Ovary (tissue), 9 donors: ENCODE measurements around the gene RAB29. TPM values are rescaled to one million over a fixed set of nuclear protein-coding genes. Genes with fewer than 3 reads are reported as not detected.

ENCODE experiments used
- DNase-seq, 5 donors: peaks; one replicate each; pipeline ENCODE4 v3.0.0-alpha.2; 2019 to 2020
- H3K27ac ChIP-seq, 2 donors: fragments of 200-600 bp; one replicate each; pipeline versions ENCODE4 v1.5.1 to v1.8.0; 2019 to 2022
- H3K27me3 ChIP-seq: fragments of 200-600 bp; one replicate; pipeline ENCODE4 v1.8.0; 2022
- H3K36me3 ChIP-seq: fragments of 200-600 bp; sonication (generic); one replicate; pipeline ENCODE4 v1.5.1; 2019
- H3K4me1 ChIP-seq: one replicate; pipeline ENCODE4 v1.8.1; 2013; ENCODE audit warnings: mild to moderate bottlenecking, moderate library complexity; ENCODE audit not compliant: insufficient read depth
- H3K4me3 ChIP-seq: fragments of 200-600 bp; sonication (generic); one replicate; pipeline ENCODE4 v1.5.1; 2017
- H3K9me3 ChIP-seq, 2 donors: fragments of 200-600 bp in 1 of 2; sonication (generic) in 1 of 2; one replicate each; pipeline versions ENCODE4 v1.5.1 to v1.8.1; 2013 to 2019; ENCODE audit warnings: mild to moderate bottlenecking in 1 of 2, moderate library complexity in 1 of 2
- CTCF ChIP-seq, 3 donors: fragments of 450-650 bp in 2 of 3; fragments of 200-600 bp in 1 of 3; IDR thresholded peaks; one replicate each; pipeline versions ENCODE4 v1.5.1 to v1.8.0; 2016 to 2022; ENCODE audit warnings: antibody characterized with exemption in 3 of 3, mild to moderate bottlenecking in 1 of 3
- EP300 ChIP-seq: sonication (generic); formaldehyde crosslinking; IDR thresholded peaks from one replicate; pipeline ENCODE4 v1.6.1; 2017; ENCODE audit warnings: antibody characterized with exemption
- POLR2A ChIP-seq: fragments of 450-650 bp; IDR thresholded peaks from one replicate; pipeline ENCODE4 v1.6.1; 2017; ENCODE audit warnings: antibody characterized with exemption, mild to moderate bottlenecking, moderate library complexity
- whole genome bisulfite sequencing, 3 donors: extraction: QIAGEN DNeasy Blood & Tissue Kit in 1 of 3; methylation state at CpG; one replicate each; pipeline versions ENCODE4 v1.1.5 to v1.1.7; 2013 to 2017; 5-methylcytosine and 5-hydroxymethylcytosine counted together
- intact Hi-C, 4 donors: fragments of 100-400 bp; cut with DNase I; formaldehyde crosslinking; loops; one replicate each; pipeline versions ENCODE4 v1.11.0 to v1.15.1; 2022 to 2023
- polyA plus RNA-seq, 2 donors: library from polyadenylated mRNA; stranded (reverse); fragments of 200-250 nt in 1 of 2; fragments of 350-450 nt in 1 of 2; fragmentation: Illumina TruSeq in 1 of 2; extraction: RNeasy Lipid Tissue Mini Kit (QIAGEN cat#74804) in 1 of 2; gene quantifications; one replicate each; pipeline ENCODE4 v1.2.3, GENCODE V29; 2013 to 2014
- total RNA-seq, 7 donors: library from RNA; depleted of rRNA in 2 of 7; stranded (reverse); fragments of >200 nt in 2 of 7; fragmentation: NEBNext Ultra II Directional in 3 of 7; extraction: Animal tissue kit (Norgen Biotek cat#: 25700) in 3 of 7; gene quantifications; one replicate each; pipeline versions ENCODE4 v1.1.0 to v1.2.4, GENCODE V29; 2016 to 2023
- donor health status: DM: no; HTN: no; CAD: no; lungs with moderate emphysema.
- donor health status: DM: no; HTN: no; CAD: no.
- donor health status: Bipolar disorder and iron deficiency.
- donor health status: DM: yes; HTN: yes; CAD: no.
- donor health status: DM: no; HTN: no; CAD: no.
- donor health status: DM: yes; HTN: yes; CAD: no.

Gene RAB29
- total and polyA plus RNA-seq, 9 donors, result 7.2 to 16.4 (median 10.1) TPM

DNA sequence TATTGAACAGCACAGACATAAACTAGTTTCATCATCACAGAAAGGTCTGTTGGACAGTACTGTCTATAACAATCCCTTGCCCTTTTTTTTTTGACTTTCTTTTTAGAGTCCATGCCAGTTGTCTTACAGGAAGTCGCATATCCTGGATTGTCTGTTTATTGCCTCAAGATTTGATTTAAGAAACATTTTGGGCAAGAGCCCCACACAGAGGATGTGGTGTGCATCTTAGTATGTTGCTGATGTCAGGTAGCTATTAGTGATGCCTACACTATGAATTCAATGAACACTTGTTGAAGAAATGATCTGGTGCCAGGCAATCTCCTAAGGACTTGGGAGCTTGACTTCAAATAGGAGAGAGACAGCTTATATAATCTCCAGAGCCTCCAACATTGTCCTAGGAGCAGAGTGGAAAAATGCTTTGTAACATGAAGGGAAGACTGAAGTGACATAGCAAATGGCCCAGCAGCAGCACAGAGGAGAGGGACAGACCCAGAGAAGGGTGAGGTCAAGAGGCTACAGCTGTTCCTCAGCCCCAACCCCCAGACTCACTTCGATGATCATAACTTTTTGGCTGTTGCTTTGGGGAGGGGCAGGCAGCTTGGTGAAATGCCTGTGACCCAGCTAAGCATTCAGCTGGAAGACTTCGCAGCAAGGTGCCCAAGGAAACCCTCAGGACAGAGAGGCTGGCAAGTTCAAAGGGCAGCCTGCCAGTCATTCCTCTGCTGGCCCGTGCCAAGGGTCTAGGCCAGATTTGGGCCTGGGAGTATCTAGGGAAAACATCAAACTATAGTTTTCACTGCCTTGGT lies 7.5 kb upstream of the RAB29 start:
- H3K4me3 ChIP-seq, result no peak overlapping the region
- TF ChIP-seq EP300, result no peak
- TF ChIP-seq POLR2A, result no peak
- TF ChIP-seq CTCF (IDR thresholded peaks at IDR 0.05), result no peak
- intact Hi-C loops, result no loop called here
- no peaks in the 10 kb centered on the region for H3K9me3 ChIP-seq
- DNase-seq, result no peak
- H3K27ac ChIP-seq, result no peak overlapping the region
- no peaks in the 10 kb centered on the region for H3K4me1 ChIP-seq
- WGBS, 3 donors, result 71 to 79% (median 73%) methylated on average over 4 of the region's 4 CpGs
- no peaks in the 10 kb centered on the region for H3K27me3 ChIP-seq
- no peaks in the 10 kb centered on the region for H3K36me3 ChIP-seq

DNA sequence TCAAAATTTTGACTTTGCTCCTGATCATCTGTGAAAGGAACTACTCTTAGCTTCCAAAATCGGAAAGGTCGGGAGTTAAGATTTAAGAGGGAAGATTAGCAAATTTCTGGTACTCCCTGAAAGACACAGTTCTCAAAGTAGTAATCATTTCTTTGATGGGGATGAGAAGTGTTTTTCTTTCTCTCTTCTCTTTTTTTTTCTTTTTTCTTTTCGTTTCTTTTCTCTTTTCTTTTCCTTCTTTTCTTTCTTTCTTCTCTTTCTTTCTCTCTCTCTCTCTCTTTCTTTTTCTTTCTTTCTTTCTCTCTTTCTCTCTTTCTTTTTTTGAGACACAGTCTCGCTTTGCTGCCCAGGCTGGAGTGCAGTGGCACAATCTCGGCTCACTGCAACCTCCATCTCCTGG lies 5.1 kb upstream of the RAB29 start:
- Histone ChIP-seq H3K9me3 (no peaks in the 10 kb centered on the region), H3K27ac (no peak overlapping the region), H3K27me3 (no peaks in the 10 kb centered on the region), H3K36me3 (no peaks in the 10 kb centered on the region), H3K4me1 (no peaks in the 10 kb centered on the region), H3K4me3 (no peak overlapping the region)
- intact Hi-C loops, result no loop called here
- DNase-seq, result no peak
- WGBS, 3 donors, result 88 to 91% (median 89%) methylated on average over 5 of the region's 5 CpGs
- no peak for TF ChIP-seq EP300

- Histone ChIP-seq H3K27me3 (no peaks in the 10 kb centered on the region), H3K9me3 (no peaks in the 10 kb centered on the region), H3K36me3 (no peaks in the 10 kb centered on the region), H3K27ac (no peak overlapping the region), H3K4me3 (no peak overlapping the region), H3K4me1 (no peaks in the 10 kb centered on the region)
- DNase-seq, result no peak
- 87 to 91% (median 87%) methylated on average over 2 of the region's 2 CpGs for WGBS, 3 donors
- TF ChIP-seq POLR2A (no peak), EP300 (no peak), CTCF (IDR thresholded peaks at IDR 0.05) (no peak)
- intact Hi-C loops, result no loop called here
These were observed 2.7 kb upstream of the RAB29 start for GRCh38 chr1:205777994-205778393.

DNA sequence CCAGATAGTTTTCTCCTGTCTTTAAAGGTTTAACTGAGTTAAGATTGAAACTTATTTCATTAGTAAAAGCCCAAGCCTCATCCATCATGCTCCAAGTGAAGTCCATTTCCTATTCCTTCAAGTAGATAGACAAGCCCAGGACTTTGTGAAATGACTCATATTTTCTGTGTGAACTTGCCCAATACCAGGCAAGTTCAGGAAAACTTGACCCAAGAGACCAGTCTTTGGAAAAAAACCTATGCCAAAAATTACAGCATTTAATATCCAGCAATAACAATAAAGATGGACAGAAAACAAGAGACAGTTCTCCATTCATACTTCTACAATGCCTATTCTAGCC lies 405 bp upstream of the RAB29 start:
- intact Hi-C loops, result no loop called here
- H3K9me3 ChIP-seq, result no peaks in the 10 kb centered on the region
- H3K4me1 ChIP-seq, result no peaks in the 10 kb centered on the region
- no peak for TF ChIP-seq CTCF (IDR thresholded peaks at IDR 0.05)
- no peak for TF ChIP-seq POLR2A
- TF ChIP-seq EP300, result no peak
- H3K36me3 ChIP-seq, result no peaks in the 10 kb centered on the region
- H3K27ac ChIP-seq, result no peak overlapping the region
- peak overlapping the region; percentile 92 for H3K4me3 ChIP-seq
- H3K27me3 ChIP-seq, result no peaks in the 10 kb centered on the region
- no peak for DNase-seq

DNA sequence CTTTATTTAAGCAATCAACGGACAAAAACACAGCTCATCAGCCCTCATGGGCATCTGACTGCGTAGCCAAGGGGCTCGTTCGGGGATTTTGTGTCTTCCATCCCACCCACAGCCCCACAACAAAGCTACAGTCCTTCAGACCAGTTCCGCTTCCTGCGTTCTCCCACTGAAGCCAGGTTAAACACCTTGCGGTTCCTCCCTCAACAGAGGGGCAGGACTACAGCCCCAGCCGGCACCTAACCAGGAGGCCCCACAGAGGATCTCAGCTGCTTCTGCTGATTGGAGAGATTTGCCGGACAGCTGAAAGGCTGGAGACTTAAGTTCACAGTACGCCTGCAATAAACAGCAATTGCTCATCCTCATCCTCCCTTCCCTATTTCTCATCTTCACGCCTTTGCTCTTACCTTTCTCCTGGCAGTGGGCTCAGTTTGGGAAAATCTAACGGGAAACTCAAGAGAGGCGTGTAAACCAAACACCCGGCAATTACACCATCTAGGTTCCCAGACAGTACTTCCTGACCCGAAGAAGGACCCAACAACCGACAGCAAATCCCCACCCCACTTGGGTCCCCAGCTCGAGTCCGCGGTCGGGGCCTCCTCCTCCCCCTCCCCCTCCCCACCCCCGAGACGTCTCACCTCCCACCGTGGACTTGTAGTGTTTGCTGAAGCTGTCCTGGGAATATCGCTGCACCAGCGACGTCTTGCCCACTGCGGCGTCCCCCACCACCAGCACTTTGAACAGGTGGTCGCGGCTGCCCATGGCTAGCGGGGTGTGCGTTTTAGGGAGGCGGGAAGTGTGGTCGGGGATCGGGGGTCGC lies 876 bp downstream of the RAB29 start:
- Histone ChIP-seq H3K27ac (no peak overlapping the region), H3K27me3 (no peaks in the 10 kb centered on the region), H3K9me3 (no peaks in the 10 kb centered on the region), H3K4me3 (peak overlapping the region; percentile 92), H3K4me1 (peaks cover 5% of the 10 kb centered on the region), H3K36me3 (no peaks in the 10 kb centered on the region)
- TF ChIP-seq CTCF (IDR thresholded peaks at IDR 0.05), result no peak
- no peak for TF ChIP-seq EP300
- TF ChIP-seq POLR2A, result no peak
- WGBS, 3 donors, result 16 to 29% (median 19%) methylated on average over 26 to 36 of the region's 36 CpGs
- DNase-seq, result no peak
- intact Hi-C loops, result no loop called here
